ENCODE data around the gene RGMB.

Gene RGMB

DNA sequence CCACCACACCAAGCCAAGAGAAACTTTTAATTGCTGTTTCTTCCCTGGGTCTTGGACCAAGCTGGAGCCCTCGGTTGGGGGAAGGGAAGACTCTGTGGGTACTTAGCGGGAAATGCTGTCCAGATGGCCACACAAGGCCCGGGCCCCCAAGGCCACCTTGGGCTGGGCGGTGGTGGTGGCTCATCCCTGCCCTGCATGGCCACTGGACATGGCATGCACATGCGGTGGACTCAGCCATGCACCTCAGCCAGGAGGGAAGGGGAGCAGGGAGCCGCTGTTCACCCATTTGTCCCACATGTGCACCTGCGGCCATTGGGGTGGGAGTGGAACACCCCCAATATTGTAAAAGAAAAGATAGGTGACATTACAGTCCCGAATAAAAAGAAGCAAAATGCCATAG lies 72.4 kb downstream of the RGMB start:
- H3K9me2 ChIP-seq (ENCODE audit: low read depth, low read length): no peaks in the 10 kb centered on the region
- H3K4me2 ChIP-seq (ENCODE audit: low read length): no peak overlapping the region
- H4K20me1 ChIP-seq (ENCODE audit: insufficient read depth, low read length): no peaks in the 10 kb centered on the region
- H3K9me3 ChIP-seq (ENCODE audit: low read length): peaks cover 5% of the 10 kb centered on the region; the same call in 1 of the 2 replicates
- no peak overlapping the region for H3K27ac ChIP-seq (ENCODE audit: low read depth, low read length, poor library complexity, severe bottlenecking)
- H3K36me3 ChIP-seq (ENCODE audit: insufficient read depth, low read length): no peaks in the 10 kb centered on the region
- H3K79me2 ChIP-seq (ENCODE audit: insufficient read depth, low read length): no peaks in the 10 kb centered on the region
- no peak overlapping the region for H2AFZ ChIP-seq (ENCODE audit: low read length)
- no peaks in the 10 kb centered on the region for H3K4me1 ChIP-seq (ENCODE audit: insufficient read depth, low read length, severe bottlenecking)
- H3K9ac ChIP-seq (ENCODE audit: low read length): no peak overlapping the region
- no peak for TF ChIP-seq EZH2 (IDR thresholded peaks at IDR 0.05; ENCODE audit: borderline replicate concordance, low read length)
- TF ChIP-seq, protein P1, sequence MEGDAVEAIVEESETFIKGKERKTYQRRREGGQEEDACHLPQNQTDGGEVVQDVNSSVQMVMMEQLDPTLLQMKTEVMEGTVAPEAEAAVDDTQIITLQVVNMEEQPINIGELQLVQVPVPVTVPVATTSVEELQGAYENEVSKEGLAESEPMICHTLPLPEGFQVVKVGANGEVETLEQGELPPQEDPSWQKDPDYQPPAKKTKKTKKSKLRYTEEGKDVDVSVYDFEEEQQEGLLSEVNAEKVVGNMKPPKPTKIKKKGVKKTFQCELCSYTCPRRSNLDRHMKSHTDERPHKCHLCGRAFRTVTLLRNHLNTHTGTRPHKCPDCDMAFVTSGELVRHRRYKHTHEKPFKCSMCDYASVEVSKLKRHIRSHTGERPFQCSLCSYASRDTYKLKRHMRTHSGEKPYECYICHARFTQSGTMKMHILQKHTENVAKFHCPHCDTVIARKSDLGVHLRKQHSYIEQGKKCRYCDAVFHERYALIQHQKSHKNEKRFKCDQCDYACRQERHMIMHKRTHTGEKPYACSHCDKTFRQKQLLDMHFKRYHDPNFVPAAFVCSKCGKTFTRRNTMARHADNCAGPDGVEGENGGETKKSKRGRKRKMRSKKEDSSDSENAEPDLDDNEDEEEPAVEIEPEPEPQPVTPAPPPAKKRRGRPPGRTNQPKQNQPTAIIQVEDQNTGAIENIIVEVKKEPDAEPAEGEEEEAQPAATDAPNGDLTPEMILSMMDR (IDR thresholded peaks at IDR 0.05; ENCODE audit: low read length): no peak
- no peaks in the 10 kb centered on the region for H3F3A ChIP-seq (ENCODE audit: insufficient read depth, low read length)
- H3K27me3 ChIP-seq (ENCODE audit: insufficient read depth, low read length): no peaks in the 10 kb centered on the region
- no peak overlapping the region for H3K4me3 ChIP-seq (ENCODE audit: low read depth, low read length, poor library complexity, severe bottlenecking)
